GM12874 (cell line): ENCODE measurements around the gene PSENEN.

Experiments
- CTCF ChIP-seq: IDR thresholded peaks from 2 replicates; pipeline ENCODE4 v1.5.1; 2011; ENCODE audit warnings: low read depth, mild to moderate bottlenecking, control low read depth, low read length, moderate library complexity; ENCODE audit not compliant: insufficient read depth

PSENEN gene

DNA sequence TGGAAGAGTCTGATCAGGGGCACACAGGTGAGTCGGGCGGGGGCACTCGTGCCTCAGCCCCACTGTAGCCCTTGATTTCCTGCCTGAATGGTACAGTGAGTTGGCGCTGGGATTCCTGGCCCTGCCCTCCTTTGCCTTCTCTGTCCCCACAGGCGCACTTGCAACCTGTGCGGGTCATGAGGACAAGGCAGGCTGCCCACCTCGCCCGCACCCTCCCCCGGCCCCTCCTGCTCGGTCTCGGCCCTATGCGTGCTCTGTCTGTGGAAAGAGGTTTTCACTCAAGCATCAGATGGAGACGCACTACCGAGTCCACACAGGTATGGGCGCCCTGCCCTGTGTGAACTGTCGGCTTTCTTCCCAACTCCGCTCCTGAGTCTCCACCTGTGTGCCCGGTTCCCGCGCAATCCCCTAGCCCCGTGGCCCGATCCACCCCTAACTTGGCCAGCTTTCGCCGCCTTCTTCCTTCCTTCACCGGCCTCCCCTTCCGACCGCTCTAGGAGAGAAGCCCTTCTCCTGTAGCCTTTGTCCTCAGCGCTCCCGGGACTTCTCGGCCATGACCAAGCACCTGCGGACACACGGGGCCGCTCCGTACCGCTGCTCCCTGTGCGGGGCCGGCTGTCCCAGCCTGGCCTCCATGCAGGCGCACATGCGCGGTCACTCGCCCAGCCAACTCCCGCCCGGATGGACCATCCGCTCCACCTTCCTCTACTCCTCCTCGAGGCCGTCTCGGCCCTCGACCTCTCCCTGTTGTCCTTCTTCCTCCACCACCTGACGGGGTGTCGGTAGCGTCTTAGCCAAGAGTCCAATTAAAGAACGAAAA is 29.3 kb upstream of the PSENEN start:
- no peak for TF ChIP-seq CTCF

- peak; percentile 79 for TF ChIP-seq CTCF
These were observed 28.4 kb upstream of the PSENEN start for GRCh38 chr19:35716801-35717664.

- TF ChIP-seq CTCF = no peak
These were observed 27.6 kb upstream of the PSENEN start, which contains the start of gene KMT2B for GRCh38 chr19:35717665-35718344. Gene KMT2B, plus strand, starts transcription at chr19:35718003. Its CDS starts 16 bp downstream, at chr19:35718019.

DNA sequence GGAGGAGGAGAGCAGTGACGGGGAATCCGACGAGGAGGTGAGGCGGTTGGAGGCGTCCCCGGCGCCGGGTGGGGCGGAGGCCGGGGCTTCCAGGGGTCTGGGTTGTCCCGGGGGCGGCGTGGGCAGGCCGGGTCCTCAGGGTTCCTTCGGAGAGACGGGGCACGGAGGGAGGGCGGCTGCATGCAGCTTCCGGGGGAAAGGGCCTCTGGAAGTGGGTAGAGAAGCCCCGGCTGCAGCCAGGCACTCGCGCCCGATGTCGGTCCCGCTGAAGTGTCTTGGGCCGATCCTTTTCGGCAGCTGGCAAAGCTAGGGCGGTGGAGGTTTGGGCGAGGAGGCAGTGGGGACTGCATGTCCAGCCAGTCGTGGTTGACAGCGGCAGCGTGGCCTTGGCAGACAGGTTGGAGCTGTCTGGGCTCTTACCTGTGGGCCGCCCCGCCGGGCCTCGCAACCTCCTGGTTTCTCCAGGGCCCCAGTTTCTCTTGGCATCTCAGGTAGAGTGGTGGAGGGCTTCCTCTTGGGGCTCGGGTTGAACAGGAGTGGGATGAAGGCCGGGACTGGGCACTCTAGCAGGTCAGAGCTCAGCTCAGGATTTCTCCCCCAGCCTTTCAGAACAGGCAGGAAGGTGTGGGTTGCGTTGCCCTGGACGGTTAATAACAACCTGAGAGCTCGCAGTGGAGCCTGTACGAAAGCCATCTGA is 27.0 kb upstream of the PSENEN start:
- TF ChIP-seq CTCF = no peak

GRCh38 chr19:35719402-35720162 is 25.9 kb upstream of the PSENEN start:
- no peak for TF ChIP-seq CTCF

DNA sequence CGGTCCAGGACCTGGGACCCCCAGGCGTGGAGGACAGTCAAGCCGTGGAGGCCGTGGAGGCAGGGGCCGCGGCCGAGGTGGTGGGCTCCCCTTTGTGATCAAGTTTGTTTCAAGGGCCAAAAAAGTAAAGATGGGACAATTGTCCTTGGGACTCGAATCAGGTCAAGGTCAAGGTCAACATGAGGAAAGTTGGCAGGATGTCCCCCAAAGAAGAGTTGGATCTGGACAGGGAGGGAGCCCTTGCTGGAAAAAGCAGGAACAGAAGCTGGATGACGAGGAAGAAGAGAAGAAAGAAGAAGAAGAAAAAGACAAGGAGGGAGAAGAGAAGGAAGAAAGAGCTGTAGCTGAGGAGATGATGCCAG is 25.3 kb upstream of the PSENEN start:
- no peak for TF ChIP-seq CTCF
